ENCODE measurements around the gene SPG7.

- no peak for TF ChIP-seq EZH2 (IDR thresholded peaks at IDR 0.05; ENCODE audit: borderline replicate concordance, low read depth, low read length, severe bottlenecking)
- no peak for TF ChIP-seq CTCF (IDR thresholded peaks at IDR 0.05; ENCODE audit: borderline replicate concordance, extremely low read depth, low read length, poor library complexity, severe bottlenecking)
Observed at GRCh38 chr16:89490439-89491237, 17.6 kb upstream of the SPG7 start, which contains the start of gene ANKRD11.
